ENCODE measurements around the gene ADSL. TPM values are rescaled to one million over a fixed set of nuclear protein-coding genes. Genes with fewer than 3 reads are reported as not detected.

Gene ADSL
- total RNA-seq, 1 donor from 2014 or later = 52.3 TPM

- DNase-seq (ENCODE audit: low spot score) = no peak
These were observed 19.2 kb upstream of the ADSL start for GRCh38 chr22:40326905-40327735.

GRCh38 chr22:40328546-40329456 is 17.5 kb upstream of the ADSL start:
- DNase-seq (ENCODE audit: low spot score) = no peak

GRCh38 chr22:40329466-40329865 is 16.8 kb upstream of the ADSL start:
- DNase-seq (ENCODE audit: low spot score) = no peak

DNA sequence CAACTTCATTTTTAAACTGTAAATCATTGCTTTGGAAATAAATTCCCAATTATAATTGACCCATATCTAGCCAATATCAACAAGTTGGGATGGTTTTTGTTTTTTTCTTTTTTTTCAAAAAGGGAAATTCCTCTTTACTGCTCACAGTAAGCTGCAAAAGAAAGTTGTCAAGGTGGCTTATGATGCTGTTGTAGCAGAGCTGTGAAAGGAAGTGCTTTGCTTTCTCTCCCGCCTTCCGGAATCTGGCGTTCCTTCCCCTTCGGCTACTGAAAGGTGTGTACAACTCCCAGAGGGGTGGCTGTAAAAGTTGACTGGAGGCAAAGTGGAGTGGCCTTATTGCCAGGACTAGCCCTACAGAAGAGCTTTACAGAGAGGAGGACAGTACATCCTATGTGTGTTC is 16.2 kb upstream of the ADSL start:
- DNase-seq (ENCODE audit: low spot score) = no peak

GRCh38 chr22:40330615-40331014 is 15.7 kb upstream of the ADSL start:
- DNase-seq (ENCODE audit: low spot score) = no peak

DNA sequence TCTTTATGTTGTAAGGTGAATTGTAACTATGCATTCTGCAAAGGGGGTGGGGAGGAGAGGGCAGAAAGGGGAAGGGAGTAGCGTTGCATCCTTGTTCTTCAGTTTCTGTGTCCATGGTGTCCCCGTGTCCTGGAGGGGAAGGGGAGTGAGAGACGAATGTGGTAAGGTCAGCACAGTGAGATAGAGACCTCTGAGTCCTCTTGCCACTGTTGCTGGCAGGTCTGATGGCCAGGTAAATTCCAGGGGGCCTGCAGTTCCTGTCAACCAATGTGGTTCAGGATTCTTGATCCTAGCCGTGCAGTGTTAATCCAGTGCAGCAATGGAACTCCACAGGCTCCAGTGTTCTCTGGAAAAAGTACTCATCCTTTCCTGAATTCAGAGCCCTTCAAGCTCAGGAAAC is 14.6 kb upstream of the ADSL start:
- DNase-seq (ENCODE audit: low spot score) = no peak

DNA sequence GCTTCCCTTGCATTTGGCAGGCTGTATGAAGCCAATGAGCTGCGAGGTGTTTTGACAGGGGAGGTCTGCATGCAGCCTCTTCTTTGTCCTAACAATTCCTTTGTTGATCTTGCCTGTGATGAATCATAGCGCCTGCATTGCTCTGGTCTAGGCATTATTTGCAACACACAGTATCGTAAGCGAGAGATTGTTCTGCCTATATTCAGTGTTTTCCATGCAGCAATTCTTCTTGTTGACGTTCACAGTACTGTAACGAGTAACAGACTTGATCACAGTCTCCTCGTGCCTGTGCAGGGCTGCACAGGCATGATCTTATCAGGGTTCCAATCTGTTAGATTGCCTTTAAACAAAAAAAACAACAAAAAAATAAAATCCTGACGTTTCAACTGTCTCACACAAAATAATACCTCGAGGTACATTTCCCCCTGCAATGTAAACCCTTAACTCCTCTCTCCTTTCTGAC is 13.9 kb upstream of the ADSL start:
- no peak for DNase-seq (ENCODE audit: low spot score)

GRCh38 chr22:40334060-40334459 is 12.2 kb upstream of the ADSL start:
- DNase-seq (ENCODE audit: low spot score) = no peak

GRCh38 chr22:40334899-40335298 is 11.4 kb upstream of the ADSL start:
- no peak for DNase-seq (ENCODE audit: low spot score)

DNA sequence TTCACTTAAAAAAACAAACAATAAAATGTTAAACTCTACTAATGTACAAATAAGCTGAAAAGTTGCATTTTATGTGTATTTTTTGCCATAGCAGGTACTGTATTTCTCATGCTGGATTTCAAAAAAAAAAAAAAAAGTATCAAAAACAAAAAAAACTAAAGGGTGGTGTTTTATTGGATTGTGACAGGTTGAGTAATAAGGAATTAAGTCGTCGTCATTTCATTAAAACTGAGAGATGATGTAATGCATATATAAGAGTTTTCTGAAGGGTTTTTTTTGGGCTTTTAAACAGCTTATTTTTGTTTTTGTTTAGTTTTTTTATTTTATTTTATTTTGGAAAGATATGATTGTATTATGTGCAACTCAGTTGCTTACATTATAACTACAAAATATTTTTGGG is 10.9 kb upstream of the ADSL start:
- no peak for DNase-seq (ENCODE audit: low spot score)

DNA sequence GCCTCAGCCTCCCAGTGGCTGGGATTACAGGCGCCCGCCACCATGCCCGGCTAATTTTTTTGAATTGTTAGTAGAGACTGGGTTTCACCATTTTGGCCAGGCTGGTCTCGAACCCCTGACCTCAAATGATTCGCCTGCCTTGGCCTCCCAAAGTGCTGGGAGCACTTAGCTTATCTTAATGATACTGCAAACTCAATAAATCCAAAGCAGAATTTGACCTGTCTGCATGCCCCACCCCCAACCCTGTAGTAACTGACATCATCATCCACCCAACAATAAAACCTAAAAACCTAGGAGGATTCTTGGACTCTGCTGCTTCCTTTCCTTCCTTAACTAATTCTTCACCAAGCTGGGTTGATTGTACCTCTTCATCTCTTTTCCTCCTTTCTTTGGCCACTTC is 6.3 kb upstream of the ADSL start:
- no peak for DNase-seq (ENCODE audit: low spot score)

DNA sequence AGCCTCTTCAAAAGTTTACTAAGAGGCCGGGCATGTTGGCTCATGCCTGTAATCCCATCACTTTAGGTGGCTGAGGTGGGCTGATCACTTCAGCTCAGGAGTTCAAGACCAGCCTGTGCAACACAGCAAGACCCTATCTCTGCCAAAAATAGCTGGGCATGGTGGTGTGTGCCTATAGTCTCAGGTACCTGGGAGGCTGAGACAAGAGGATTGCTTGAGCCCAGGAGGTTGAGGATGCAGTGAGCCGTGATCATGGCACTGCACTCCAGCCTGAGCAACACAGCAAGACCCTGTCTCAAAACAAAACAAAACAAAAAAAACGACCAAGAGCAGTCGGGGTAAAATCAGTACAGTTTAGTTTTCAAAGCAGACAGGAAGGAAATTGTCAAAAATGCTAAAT is 4.7 kb upstream of the ADSL start:
- no peak for DNase-seq (ENCODE audit: low spot score)

GRCh38 chr22:40342521-40342920 is 3.8 kb upstream of the ADSL start:
- DNase-seq (ENCODE audit: low spot score) = no peak

- DNase-seq (ENCODE audit: low spot score) = no peak
These were observed 1.0 kb upstream of the ADSL start for GRCh38 chr22:40345271-40345670.

GRCh38 chr22:40345815-40346184 is 500 bp upstream of the ADSL start:
- no peak for DNase-seq (ENCODE audit: low spot score)

- no peak for DNase-seq (ENCODE audit: low spot score)
These were observed 1.0 kb downstream of the ADSL start for GRCh38 chr22:40347300-40347699.

DNA sequence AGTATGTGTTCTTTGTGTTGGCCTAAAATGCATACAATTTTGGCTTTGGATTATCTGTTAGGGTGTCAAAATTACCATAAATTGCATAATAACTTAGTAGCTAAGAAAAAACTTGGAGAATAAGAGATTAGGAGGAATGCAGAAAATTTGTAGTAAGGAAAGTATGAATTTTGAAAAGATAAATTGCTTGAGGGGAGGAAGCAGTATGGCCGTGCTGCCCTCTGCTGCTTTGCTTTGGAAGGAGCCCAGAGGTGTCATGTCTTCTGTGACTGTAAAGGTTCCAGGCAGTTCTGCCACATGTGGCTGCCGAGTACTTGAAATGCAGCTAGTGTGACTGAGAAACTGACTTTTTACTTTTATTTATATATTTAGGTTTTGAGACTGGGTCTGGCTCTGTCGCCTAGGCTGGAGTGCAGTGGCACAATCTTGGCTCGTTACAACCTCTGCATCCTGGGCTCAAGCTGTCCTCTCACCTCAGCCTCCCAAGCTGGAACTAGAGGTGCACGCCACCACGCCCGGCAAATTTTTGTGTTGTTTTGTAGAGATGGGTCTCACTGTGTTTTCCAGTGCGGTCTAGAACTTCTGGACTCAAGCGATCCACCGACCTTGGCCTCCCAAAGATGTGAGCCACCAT is 1.8 kb downstream of the ADSL start:
- DNase-seq (ENCODE audit: low spot score) = no peak

DNA sequence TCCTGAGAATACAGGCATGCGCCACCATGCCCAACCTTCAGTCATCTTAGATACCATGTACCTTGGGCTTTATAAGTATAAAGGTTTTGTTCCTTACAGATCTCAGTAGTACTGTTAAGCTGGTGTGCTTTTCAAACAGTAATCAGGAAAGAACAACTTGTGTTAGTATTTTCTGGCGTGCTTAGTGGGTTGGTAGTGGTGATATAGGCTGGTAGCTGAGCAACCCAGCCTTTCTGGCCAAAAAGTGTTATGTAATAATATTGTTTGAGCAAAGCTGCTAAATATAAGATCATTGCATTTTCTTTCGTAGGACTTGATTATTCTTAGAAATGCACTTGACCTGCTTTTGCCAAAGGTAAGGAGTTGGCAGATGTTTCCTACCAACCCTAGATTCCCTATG is 6.5 kb downstream of the ADSL start:
- DNase-seq (ENCODE audit: low spot score) = no peak

GRCh38 chr22:40361100-40361499 is 14.8 kb downstream of the ADSL start:
- DNase-seq (ENCODE audit: low spot score) = no peak

- no peak for DNase-seq (ENCODE audit: low spot score)
These were observed 16.8 kb downstream of the ADSL start for GRCh38 chr22:40363059-40363458.

DNA sequence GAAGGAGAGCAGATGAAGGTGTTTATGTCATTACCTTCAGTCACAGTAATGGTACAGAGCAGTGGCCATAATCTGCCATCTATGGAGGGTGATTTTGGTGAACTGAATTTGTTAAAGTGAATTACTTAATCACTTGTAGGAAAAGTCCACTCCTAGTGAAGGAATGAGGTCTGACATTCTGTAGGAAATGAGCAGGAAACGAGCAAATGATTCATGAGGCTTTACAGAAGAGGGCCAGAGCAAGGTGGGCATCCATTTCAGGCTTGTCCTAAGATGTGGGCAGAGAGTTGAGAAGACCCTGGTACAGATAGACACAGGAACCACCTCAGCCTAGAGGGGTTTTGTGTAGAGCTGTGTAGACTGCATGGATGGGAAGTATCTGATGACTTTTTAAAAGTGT is 18.1 kb downstream of the ADSL start:
- DNase-seq (ENCODE audit: low spot score) = no peak

GRCh38 chr22:40366068-40366467 is 19.8 kb downstream of the ADSL start:
- DNase-seq (ENCODE audit: low spot score) = no peak

All from ureter (tissue), 1 donor.